GM10266 (cell line): ENCODE measurements around the gene CFAP46.
"Not testable (repeated sequence)": the region's sequence is repeated elsewhere in the genome, so short reads cannot be mapped to it uniquely, and the experiment has no call there.

Source experiments
- DNase-seq: peaks from one replicate; pipeline ENCODE4 v3.0.0; 2012; ENCODE audit errors: extremely low spot score
- CTCF ChIP-seq: IDR thresholded peaks from 2 replicates; pipeline ENCODE4 v1.5.1; 2012; ENCODE audit warnings: mild to moderate bottlenecking, low read depth; ENCODE audit not compliant: control insufficient read depth, insufficient read depth; ENCODE audit errors: missing control alignments

Gene CFAP46

GRCh38 chr10:132802694-132803320, 139.6 kb downstream of the CFAP46 start:
- no peak for DNase-seq
- TF ChIP-seq CTCF = no peak

GRCh38 chr10:132802048-132802447, 140.3 kb downstream of the CFAP46 start:
- TF ChIP-seq CTCF = no peak
- DNase-seq = no peak

GRCh38 chr10:132799865-132800264, 142.5 kb downstream of the CFAP46 start:
- TF ChIP-seq CTCF = no peak
- no peak for DNase-seq

GRCh38 chr10:132798876-132799275, 143.5 kb downstream of the CFAP46 start:
- no peak for DNase-seq
- TF ChIP-seq CTCF = no peak

- no peak for DNase-seq
- TF ChIP-seq CTCF = no peak
Observed at GRCh38 chr10:132798403-132798802, 144.0 kb downstream of the CFAP46 start.

- DNase-seq = not testable (repeated sequence)
Observed at GRCh38 chr10:132797986-132798385, 144.4 kb downstream of the CFAP46 start.

- no peak for TF ChIP-seq CTCF
- DNase-seq = no peak
Observed at GRCh38 chr10:132796846-132797245, 145.5 kb downstream of the CFAP46 start.
